Left cardiac atrium (tissue), 4 donors: ENCODE results near the gene PTPRN2. TPM values are rescaled to one million over a fixed set of nuclear protein-coding genes. Genes with fewer than 3 reads are reported as not detected.
"Not testable (repeated sequence)": the region's sequence is repeated elsewhere in the genome, so short reads cannot be mapped to it uniquely, and the experiment has no call there.

Source experiments
- ATAC-seq, 2 donors: fragments of 200-7000 bp; cut with Tn5 transposase; one replicate each; pipeline ENCODE4 v1.9.1; 2020; ENCODE audit warnings: mild to moderate bottlenecking in 2 of 2, moderate library complexity in 2 of 2
- DNase-seq: peaks from one replicate; pipeline ENCODE4 v3.0.0-alpha.2; 2020
- intact Hi-C, 2 donors: fragments of 100-400 bp; cut with DNase I; formaldehyde crosslinking; loops; one replicate each; pipeline versions ENCODE4 v1.14.1 to v1.15.1; 2022 to 2023
- total RNA-seq, 2 donors: library from RNA; stranded (reverse); fragmentation: NEBNext Ultra II Directional; extraction: Animal tissue kit (Norgen Biotek cat#: 25700); gene quantifications; one replicate each; pipeline ENCODE4 v1.2.1, GENCODE V29; 2021
- donor health status: DM: no; HTN: yes; CAD: no.
- donor health status: DM: no; HTN: yes; CAD: no; lungs with severe emphysema.
- donor health status: DM: yes; HTN: yes; CAD: no.
- donor health status: Dilated cardiomyopathy.

PTPRN2 gene
- total RNA-seq, 2 donors from 2014 or later, result 1.9 to 2.3 TPM

DNA sequence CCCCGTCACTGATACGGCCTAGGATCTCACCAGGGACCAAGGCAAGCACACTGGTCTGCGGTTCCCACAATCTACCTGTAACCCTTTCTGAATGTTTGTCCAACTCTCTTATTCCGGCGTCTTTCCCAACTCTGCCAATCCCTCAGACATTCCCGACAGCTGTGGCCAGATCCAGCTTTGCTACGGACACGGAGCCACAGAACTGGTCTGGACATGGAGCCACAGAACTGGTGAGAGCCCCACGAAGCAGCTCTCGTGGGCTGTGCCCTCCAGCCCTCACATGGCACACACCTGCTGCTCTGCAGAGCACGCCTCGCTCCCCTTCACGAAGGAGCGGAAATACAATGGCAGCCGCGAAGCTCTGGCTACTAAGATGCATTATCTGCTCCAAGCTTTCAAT lies 874.0 kb downstream of the PTPRN2 start:
- ATAC-seq (no peak), DNase-seq (no peak)
- intact Hi-C loops, result no loop called here

DNA sequence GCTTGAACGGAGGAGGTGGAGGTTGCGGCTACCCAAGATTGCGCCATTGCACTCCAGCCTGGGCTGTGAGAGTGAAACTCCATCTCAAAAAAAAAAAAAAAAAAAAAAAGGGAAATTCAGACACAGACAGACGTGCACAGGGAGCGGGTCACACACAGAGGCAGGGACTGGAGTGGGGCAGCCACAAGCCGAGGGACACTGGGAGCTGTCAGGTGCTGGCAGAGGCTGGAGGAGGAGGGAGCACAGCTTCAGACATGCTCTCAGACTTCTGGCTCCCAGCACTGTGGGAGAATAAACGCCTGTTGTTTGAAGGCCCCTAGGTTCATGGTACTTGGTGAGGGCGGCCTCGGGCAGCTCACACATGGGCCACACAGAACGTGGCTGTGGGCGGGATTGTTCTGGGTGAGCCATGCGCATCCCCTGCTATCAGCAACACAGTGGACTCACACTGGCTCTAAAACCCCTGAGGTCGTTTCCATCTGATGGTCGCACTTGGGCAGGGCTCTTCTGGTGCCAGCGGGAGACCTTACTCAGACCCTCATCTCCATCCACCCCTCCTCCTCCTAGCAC lies 874.9 kb downstream of the PTPRN2 start:
- intact Hi-C loops, result no loop called here
- no peak for DNase-seq
- no peak for ATAC-seq

DNA sequence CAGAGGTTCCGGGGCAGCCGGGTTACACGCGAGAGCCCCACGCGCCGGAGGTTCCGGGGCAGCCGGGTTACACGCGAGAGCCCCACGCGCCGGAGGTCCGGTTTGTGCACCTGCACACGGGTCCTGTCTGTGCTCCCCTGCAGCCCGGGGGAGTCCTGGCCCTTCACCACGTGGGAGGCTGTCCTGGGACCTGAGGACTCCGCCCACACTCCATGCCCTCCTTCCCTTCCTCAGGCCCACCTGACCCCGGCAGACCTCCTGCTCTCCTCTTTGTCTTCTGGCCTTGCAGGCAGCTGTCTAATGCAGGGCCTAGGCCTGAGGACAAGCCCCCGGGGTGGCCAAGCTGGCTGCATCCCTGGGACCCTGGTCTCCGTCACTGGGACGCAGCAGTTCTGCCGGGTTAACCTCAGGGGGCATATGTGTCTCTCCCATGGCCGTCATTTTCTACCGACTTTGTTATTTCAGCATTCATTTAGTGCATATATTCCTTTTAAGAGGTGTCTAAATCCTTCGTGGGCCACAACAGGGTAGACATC lies 876.2 kb downstream of the PTPRN2 start:
- ATAC-seq (no peak), DNase-seq (no peak)
- intact Hi-C loops, result no loop called here

DNA sequence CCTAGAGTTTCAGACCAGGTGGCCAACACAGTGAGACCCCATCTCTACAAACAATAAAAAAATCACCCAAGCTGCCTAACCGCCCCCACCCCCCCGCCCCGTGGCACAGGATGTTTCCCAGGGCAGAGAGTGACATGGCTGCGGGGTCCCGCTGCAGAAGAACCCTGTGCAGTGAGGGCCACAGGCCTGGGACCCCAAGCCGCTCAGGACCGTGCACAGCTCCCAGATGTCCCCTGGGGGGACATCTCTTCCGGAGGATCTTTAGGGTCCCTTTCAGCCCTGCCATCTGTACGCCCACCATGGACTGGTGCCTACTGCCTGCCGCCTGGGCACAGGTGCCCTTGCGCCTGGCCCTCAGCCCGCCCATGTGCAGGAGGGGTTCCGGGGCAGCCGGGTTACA lies 877.2 kb downstream of the PTPRN2 start:
- intact Hi-C loops, result no loop called here
- no peak for DNase-seq
- no peak for ATAC-seq

DNA sequence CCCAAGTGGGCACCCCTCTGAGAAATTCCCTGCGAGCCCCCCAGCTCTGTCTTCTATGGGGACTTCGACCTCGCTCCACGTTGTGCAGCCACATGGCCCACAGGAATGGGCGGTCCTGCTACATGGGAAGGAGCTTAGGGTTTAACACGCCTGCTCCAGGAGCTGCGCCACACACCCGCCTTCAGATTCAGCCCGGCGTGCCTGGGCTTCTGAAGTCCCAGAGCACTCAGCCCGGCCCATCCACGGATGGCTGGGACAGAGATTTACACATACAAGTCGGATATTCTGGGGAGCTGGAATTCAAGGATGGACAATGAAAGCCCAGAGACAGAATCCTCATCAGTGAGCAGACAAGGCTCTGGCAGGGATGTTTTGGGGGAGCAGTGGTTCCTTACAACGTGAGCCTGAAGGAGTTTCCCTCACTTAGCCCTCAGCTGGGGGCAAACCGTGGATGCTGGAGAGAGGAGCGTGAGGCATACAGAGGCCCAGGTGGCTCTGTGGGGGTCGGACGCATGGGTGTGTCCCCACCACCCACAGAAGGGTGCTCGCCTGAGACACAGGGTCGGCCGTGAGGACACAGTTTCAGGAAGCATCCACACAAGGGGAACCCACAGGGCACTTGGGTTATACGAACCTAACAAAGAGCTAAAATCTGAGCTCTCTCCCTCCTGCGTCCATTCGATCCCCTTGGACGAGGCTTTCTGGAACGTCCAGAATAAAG lies 877.9 kb downstream of the PTPRN2 start:
- intact Hi-C loops, result no loop called here
- DNase-seq (no peak), ATAC-seq (no peak)

DNA sequence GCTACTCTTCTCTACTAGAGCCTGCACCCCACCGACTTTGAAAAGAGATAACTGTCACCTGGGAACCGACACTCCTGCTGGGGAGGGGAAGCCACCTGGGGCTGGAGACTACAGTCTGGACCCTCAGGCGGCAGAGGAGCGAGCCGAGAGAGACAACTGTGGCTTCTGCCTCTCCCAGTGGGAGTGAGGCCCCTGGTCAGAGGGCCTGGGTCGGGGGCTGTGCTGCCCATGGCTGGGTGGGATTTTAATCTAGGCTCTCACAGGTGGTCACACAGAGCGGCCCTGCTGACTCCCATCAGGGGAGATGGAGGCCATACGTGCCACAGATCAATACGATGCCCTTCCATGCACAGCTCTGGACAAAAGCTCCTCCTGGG lies 878.7 kb downstream of the PTPRN2 start:
- DNase-seq, result no peak
- ATAC-seq, result no peak
- intact Hi-C loops, result no loop called here

DNA sequence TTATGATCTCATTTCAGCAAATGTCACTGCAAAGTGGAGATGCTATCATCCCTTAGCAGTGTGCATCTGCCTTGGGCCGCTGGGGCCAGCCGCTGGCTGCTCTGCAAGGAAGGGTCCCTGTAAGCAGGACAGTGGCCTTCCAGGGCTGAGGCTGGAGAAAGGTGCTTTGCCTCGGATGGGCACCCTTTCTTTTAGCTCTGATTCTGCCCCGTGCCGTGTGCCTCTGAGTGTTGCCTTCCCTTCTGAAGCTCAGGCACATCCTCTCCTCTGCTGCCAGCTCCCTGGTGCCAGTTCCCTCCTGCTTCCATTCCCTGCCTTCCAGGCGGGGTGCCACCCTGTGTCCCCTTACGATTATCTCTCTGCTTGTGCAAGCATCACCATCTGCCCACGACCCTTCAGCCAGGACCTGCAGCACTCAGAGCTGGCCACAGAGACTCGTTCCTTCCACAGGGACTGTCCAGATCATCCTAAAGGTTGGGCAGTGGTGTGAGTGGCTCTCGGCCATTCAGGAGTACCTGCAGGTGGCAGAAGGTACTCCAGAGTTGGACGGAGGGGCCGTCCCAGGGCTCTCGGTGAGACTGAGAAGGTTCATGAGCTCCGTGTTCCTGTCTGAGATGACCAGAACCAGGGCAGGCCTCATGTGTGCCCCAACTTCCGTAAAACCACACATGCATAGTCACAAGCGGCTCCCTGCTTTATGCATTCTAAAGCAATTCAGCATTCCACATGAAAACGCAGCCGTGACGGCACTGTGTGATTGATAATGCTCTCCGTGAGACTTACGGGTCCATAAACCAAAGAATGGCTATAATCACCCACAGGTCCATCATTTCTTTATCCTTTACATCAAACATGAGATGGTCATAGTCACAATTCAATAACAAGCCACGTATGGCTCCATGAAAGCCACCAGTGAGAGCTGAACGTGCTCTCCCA lies 879.4 kb downstream of the PTPRN2 start:
- intact Hi-C loops, result no loop called here
- DNase-seq, result no peak
- no peak for ATAC-seq

DNA sequence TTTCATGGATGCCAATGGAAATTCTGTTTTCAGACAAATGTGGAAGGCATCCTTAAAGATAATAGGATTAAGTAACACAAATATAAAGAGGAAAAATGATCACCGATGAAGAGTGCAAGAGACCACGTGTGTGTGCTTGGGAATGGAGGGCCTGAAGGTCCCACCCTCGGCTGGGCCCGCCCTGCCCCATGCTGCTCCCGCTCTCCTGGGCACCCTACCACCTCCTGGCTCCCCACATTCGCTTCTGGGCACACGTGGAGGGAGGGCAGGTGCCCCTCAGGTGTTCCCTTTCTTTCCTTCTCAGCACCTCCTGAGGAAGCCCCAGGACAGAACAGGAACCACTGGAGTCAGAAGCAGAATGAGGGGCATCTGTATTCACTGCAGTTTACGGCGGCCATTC lies 883.3 kb downstream of the PTPRN2 start:
- no peak for DNase-seq

DNA sequence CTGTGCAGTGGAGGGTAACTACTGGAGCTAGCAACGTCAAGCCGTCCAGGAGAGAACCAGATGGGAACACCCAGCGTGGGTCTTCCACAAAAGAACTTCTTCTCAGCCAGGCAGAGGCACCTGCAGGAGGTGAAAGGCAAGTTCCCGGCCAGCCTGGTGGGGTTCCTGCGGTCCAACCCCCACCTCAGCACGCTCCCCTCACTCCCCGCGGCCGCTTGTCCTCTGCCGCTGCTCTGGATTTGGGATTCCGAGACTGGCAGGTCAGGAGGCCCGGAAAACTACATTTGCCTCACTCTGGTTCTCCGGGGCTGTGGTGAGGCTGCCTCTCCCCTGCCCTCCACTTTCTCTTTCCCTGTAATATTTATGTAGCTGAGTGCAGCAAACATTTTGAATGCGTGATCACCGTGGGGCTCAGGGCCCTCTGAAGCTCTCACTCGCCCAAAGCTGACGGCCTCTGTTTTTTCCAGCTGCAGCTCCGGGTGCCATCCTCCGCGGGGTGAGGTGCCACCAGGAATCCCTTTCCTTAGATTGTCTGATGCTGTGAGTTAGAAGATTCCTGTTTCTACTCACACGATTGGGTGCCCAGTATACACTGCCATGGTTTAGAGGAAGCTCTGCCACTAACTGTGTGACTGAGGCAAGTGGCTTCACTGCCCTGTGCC lies 884.0 kb downstream of the PTPRN2 start:
- ATAC-seq (no peak), DNase-seq (no peak)
- intact Hi-C loops, result no loop called here

More for the DNA sequence above, 883.3 kb downstream of the PTPRN2 start:
- intact Hi-C loops, result no loop called here
- no peak for ATAC-seq

DNA sequence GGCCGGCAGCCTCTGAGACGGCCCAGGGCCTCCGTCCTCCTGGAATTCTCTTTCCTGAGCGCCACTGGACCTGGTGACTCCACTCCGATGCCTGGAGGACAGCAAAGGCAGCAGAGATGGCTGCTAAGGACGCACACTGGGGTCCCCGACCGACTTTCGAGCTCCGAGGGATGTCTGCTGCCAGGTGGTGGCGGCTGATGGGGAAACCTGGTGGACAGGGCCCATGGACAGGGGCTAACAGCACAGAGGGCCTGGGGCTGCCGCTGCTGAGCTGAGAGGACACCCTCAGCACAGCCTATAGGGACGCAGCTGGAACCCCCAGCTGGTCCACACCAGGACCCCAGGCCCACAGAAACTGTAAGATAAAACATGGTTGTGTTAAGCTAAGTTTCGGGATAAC lies 884.5 kb downstream of the PTPRN2 start:
- DNase-seq (no peak), ATAC-seq (no peak)
- intact Hi-C loops, result no loop called here

DNA sequence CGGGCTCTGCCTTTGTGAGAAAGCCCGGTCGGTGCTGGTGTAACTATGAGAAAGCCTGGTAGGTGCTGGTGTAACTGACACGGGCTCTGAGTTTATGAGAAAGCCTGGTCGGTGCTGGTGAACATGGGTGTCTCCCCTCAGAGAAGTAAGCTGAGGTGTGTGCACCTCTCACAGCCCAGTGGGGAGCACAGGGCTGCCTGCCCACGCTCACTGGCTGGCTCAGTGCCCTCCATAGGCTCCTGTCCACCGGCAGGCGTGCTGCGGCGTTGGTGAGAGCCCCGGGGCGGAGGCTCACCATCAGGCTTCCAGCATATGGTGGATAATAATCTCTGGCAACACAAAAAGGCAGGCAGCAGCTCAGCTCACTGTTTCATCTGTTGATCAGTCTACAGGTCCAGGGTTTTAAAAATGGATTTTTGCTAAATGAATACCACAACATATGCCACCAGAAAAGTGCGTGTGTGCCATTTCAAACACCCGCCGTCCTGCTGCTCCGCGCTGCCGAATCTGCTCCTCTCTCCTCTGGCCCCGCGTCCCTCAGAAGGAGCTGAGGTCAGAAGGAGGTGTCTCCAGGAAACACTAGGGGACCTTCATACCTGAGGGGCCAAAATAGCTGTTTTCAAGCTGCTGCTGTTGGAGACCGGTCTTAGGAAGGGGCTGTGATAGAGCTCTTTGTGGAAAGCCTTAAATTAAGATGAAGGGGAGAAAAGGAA lies 885.2 kb downstream of the PTPRN2 start:
- DNase-seq (no peak), ATAC-seq (no peak)
- intact Hi-C loops, result no loop called here

DNA sequence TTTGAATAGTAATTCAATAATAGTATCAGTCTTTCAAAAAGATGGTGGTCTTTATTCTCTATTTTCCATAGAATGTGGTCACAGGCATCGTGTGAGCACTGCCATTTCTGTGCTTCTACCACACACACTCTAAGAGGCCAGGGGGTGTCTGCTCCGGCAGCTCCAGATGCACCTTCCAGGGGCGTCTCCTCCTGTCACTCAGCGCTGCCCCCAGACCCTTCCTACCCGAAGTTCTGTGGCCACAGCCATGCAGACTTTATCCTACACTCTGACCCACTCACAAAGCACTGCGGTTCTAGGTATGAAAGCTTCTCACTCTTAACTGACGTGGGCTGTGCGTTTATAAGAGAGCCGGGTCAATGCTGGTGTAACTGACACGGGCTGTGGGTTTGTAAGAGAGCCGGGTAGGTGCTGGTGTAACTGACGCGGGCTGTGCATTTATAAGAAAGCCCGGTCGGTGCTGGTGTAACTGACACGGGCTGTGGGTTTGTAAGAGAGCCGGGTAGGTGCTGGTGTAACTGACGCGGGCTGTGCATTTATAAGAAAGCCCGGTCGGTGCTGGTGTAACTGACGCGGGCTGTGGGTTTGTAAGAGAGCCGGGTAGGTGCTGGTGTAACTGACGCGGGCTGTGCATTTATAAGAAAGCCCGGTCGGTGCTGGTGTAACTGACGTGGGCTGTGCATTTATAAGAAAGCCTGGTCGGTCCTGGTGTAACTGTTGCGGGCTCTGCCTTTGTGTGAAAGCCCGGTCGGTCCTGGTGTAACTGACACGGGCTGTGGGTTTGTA lies 886.0 kb downstream of the PTPRN2 start:
- ATAC-seq, intact Hi-C loops, DNase-seq: not testable (repeated sequence)

DNA sequence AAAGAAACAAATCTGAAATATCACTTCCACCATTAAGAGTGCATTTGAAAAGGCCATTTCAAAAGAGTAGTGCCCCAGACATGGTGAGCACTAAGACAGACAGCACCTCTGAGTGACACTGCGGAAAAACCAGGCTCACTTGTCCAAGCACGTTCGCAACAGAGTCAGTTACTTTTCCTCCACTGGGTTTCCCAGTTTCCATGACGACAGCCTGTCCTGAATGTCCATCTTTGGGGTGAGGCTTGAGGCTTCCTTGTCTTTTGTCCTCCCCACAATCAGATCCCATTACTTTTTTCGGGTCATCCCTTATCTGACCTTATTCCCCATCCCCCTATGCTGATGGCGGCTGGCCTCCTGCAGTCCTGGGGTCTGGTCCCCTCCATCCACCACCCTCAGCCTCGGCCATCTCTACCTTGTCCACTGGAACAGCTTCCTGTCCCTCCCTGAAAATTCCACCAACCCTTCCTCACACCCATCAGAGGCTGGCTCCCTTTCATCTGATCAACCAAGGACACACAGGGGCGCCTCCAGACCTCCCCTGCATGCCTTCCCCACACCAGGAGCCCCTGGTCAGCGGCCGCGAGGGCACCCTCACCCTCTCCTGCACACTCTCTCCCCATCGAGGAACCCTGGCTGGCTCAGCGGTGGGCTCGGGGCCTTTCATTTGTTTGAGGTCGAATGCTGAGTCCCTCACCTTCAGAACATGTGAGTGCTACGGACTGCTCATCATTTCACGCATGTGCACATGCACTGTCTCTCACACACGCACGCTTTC lies 887.2 kb downstream of the PTPRN2 start:
- intact Hi-C loops, result no loop called here
- DNase-seq (no peak), ATAC-seq (no peak)

DNA sequence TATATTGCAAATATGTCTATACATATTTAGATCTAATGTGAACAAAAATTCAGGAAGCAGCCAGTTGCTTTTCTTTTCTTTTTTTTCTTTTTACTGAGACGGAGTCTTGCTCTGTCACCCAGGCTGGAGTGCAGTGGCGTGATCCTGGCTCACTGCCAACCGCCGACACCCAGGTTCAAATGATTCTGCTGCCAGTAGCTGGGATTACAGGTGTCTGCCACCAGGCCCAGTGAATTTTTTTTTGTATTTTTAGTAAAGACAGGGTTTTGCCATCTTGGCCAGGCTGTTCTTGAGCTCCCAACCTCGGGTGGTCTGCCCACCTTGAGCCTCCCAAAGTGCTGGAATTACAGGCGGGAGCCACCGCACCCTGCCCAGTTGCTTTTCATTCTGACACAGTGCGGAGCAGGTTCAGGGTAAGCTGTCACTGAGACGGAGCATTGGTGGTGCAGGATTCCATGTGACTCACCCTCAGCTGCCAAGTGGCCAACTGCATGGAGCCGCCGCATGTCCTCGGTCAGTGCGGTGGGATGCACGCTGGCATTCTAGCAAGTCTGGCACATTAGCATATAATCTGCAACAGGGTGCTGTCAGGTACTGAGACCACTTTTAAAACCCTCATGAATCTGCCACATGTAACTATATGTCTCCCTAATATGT lies 888.1 kb downstream of the PTPRN2 start:
- DNase-seq (no peak), ATAC-seq (no peak)
- intact Hi-C loops, result no loop called here

DNA sequence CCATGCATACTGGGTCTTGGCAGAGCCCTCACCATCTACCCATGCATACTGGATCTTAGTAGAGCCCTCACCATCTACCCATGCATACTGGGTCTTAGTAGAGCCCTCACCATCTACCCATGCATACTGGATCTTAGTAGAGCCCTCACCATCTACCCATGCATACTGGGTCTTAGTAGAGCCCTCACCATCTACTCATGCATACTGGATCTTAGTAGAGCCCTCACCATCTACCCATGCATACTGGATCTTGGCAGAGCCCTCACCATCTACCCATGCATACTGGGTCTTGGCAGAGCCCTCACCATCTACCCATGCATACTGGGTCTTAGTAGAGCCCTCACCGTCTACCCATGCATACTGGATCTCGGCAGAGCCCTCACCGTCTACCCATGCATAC lies 890.3 kb downstream of the PTPRN2 start:
- ATAC-seq, DNase-seq, intact Hi-C loops: not testable (repeated sequence)

DNA sequence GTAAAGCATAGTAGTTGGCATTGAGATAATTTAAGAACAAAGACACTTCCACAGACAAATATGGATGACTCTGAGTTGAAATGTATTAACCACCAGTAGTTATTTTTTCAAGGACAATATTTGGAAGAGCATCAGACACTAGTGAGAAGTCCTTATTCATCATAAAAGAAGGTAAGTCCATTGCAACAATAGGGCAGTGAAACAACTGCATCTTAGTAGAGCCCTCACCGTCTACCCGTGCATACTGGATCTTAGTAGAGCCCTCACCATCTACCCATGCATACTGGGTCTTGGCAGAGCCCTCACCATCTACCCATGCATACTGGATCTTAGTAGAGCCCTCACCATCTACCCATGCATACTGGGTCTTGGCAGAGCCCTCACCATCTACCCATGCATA lies 892.0 kb downstream of the PTPRN2 start:
- DNase-seq, ATAC-seq, intact Hi-C loops: not testable (repeated sequence)

DNA sequence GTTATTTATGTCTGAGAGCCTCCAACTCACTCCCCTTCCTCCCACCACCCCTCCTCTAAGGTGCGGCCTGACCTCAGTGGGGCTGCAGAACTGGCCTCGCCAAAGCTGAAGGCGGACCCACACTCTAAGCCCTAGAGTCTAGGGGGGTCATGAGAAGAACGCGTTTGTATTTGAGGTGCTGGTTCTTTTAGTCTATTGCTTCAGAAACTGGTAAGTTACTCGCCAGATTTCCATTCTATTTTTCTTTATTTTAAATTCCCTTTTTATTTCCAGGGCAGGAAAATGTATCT lies 893.3 kb downstream of the PTPRN2 start:
- intact Hi-C loops, result no loop called here
- ATAC-seq, result no peak
- no peak for DNase-seq
